M059J (cell line): Measurements from ENCODE around the gene ATXN7. TPM values are rescaled to one million over a fixed set of nuclear protein-coding genes. Genes with fewer than 3 reads are reported as not detected.
A peak's percentile ranks its signal among the peaks of the same experiment; 100 is the strongest.

Experiments used
- DNase-seq: peaks from one replicate; pipeline ENCODE4 v3.0.0-alpha.2; 2012; ENCODE audit warnings: low read depth
- total RNA-seq: library from RNA; depleted of rRNA; stranded (reverse); fragments of >200 nt; shearing (Covaris generic); gene quantifications from 2 replicates; pipeline ENCODE4 v1.2.3, GENCODE V29; 2014

Gene ATXN7
- total RNA-seq, 1 experiment from 2014 or later = 5.4 TPM

DNA sequence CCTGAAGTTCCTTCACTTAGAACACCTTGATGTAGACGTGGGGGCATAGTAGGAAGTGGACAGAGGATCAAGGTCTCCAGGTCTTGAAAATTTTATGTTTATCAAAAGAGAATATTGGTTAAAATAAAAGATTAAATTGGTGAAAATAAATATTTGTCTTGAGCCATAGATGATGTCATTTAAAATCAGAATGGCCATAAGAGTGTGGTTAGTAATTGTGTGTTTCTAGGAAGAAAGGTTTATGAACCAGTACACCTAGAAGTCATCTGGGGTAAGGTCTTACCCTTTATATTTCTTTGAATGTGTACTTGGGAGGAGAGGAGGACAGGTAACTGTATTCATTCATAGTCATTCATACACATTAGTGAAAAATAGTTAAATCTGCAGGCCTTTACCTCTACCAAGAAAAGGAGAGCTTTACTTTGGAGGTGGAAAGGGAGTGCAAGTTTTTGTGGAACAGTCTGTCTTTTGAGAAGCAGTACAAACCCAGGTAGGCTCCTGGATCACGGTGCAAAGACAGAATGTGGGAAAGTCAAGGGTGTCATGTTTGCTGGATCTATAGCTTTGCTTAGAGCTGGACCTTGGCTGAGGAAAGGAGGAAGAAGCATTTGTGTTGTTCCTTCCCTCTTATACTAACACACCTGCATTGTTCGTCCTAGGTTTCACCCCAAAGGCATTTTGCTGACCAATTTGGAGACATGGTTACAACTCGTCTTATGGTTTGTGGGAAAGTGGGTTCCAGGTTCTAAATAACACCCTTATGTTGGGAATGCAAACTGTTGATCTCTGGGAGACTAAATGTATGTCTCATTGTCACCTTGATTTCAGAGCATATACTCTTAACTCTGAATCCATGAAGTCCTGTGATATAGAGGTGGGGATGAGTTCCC, 42.3 kb downstream of the ATXN7 start:
- no peak for DNase-seq

DNA sequence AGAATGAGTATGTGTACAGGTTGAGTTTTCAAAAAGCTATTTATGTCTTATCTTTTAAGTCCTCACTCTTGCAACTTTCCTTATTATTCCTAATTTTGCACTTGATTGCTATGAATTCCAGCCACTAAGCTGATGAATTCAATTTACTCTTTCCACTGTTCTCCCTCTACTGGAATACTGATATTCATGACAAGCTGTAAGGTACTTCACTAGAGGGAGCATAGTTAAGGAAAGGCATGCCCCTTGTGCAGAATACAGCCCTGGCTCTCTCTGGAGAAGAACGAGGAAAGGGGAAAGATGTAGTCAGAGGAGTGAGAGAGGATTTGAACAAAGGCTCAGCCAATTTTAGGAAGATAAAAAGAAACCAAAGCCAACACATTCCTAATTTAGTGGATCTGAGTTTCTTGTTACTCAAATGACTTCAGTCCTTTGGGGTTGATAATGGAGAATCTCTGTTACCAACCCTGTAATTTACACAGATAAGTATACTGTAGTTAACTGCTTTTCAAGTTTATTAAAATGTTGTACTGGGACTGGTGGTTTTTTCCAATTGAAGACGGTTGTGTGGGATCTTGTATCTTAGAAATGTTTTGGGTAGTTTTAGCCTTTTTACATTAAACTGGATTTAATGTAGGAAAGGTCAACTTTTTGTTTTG, 44.5 kb downstream of the ATXN7 start:
- no peak for DNase-seq

DNA sequence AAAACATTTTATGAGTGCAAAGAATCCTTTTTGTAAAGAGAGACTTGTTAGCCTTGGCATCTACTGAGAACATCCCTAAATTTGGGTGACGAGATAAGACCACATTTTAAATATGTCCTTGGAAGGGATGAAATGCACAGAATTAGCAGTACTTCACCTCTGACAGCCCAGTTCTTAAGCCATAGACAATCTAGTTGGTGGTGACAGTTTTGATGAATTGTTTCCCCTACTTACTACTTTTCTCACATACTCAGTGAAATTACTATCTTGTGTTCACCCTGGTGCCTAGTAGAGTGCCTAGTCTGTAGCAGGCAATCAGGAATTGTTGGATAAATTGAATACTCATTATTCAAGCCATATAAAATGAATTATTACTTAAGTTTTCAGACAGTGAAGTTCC, 45.1 kb downstream of the ATXN7 start:
- no peak for DNase-seq

DNA sequence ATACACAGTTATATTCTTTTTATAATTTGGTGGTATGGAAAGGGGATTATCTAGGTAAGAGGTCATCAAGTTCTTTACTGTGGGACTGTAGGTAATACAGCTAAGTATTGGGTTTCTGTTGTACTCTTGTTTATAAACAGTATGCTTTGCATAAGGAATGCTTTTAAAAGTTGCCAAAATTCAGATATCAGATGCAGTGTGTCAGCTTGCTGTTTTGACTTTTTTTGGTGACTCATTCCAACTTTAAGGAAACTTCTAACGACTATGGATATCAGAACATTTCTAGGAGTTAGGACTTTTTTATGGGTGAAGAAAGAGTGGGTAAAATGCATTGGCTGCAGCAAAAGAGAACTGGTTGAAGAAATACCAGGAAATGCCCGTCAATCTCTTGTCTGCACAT, 45.8 kb downstream of the ATXN7 start:
- DNase-seq = peak; percentile 28

DNA sequence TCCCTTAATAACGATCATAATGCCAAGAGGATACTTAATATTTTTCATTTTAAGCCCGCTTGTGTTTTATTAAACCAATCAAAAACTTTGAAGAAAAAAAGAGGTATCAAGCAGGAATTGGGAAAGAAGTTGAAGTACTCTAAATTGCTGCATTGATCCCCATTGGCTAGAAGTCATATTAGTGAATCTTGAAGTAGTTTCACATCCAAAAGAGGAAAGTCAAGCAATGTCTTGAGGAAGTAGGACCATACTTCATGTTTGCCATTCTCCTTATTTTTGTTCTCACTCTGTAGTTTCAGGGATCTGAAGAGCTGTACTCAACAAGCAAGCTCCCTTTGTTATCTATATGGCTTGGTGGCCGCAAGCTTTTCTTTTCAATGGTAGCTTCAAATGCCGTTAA, 46.3 kb downstream of the ATXN7 start:
- DNase-seq = no peak

DNA sequence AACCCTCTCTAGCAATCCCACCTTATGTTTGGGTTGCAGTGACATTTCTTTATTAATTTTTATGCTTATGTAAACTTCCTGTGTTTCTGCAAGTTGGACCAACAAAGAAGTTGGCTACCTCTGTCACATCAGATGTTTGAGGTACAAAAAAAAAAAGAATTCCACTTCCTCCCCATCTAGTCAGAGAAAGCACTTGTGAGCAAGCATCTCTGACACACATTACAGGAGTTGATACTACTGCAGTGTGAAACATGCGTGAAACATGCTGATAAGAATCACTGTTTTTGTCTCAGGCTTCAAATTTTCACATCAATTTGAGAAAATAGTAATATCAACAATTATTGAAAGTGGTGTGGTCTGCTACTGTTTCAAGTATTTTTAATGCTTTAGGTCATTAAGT, 47.2 kb downstream of the ATXN7 start:
- DNase-seq = peak; percentile 14

DNA sequence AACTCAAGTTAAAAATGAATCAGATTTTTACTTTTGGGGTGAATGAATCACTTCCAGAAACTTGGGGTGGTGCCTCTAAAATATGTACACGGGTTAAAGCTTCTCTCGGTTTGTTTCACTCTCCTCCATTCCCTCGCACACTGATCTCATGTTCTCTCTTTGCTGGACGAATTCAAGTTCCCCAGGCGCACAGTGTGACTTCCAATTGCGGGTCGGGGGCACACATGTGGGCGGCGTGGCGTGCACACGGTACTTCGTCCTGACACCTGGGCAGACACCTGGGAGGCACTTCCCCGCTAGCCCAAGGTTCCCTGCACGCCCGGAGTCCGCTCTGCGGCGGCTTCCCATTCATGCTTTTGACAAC, 47.8 kb downstream of the ATXN7 start:
- DNase-seq = peak; percentile 15

DNA sequence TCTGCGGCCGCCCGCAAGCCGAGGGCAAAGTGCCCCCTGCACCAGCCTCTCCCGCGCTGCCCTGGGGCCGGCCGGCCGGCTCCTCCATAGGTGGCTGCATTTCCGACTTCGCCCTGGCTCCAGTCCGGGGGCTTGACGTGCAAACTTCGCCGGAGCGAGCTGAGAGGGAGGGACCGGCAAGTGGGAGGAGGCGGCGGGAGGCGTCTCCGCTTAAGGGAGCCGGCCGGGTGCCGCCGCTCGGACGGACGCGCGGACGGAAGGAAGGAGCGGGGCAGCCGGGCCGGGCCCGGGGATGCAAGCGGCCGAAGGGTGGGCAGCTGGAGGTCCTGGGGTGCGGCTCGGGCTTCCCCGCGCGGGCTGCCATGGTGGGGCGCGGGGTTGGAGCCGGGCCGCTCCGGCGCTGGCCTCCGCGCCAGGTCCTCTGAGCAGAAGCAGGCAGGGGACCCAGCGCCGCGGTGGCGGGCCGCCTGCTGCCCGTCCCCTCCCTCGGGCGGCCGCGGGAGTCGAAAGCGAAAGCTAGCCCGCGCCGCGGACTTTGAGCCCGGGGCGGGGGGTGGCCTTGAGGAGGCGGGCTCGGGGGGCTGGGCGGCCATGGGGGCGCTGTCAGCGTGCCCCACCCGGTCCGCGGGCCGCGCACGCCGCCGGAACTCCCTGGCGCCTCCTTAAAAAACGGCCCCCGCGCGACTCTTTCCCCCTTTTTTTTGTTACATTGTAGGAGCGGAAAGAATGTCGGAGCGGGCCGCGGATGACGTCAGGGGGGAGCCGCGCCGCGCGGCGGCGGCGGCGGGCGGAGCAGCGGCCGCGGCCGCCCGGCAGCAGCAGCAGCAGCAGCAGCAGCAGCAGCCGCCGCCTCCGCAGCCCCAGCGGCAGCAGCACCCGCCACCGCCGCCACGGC, 48.5 kb downstream of the ATXN7 start, which contains the start of gene SCAANT1:
Gene SCAANT1 (minus strand): TSS at position 511 of the 895 bp plus-strand sequence.
- peak; percentile 78 for DNase-seq

DNA sequence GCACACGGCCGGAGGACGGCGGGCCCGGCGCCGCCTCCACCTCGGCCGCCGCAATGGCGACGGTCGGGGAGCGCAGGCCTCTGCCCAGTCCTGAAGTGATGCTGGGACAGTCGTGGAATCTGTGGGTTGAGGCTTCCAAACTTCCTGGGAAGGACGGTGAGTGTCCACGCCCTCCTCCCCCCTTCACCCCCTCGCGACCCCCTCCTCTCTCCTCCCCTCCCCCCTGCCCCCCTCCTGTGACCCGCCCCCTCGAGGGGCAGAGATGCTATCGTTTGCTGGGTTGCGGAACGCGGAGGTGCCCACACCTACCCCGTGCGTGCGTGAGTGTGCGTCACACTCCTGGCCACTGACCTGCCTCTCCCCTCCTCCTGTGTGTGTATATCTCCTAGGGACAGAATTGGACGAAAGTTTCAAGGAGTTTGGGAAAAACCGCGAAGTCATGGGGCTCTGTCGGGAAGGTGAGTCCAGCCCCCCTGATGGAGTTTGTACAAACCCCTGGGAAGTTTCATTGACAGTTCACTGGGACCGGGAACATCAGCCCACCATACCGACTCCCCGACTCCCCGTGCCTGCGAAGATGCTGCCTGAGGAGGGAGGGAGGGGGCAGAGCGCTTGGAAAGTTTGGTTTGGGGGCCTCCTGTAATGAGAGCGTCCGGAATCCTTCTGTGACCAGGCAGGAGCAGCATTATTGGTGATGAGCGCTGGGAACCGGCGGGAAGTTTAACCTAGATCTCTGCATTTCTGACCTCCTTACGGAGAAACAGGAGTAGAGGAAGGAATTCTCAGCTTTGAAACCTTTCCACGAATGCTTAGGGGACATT, 49.3 kb downstream of the ATXN7 start:
- DNase-seq = peak; percentile 58

DNA sequence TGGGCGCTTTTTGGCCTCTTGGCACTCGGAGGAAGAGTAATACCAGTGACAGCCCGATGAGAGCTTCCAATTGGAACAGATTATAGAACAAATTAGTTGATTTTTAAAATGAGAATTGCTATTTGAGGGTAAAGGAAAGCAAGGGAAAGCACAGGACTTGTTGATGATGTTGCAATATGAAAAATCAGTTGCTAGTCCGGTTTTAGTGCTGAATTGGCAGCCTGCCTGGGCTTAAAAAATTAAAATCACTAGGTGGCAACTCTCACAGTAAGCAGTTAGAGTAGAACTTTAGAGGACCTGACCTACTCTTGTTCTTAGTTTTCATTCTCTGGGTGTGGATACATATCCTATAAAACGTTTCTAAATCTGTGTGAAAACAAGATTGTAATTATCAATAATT, 50.6 kb downstream of the ATXN7 start:
- no peak for DNase-seq

DNA sequence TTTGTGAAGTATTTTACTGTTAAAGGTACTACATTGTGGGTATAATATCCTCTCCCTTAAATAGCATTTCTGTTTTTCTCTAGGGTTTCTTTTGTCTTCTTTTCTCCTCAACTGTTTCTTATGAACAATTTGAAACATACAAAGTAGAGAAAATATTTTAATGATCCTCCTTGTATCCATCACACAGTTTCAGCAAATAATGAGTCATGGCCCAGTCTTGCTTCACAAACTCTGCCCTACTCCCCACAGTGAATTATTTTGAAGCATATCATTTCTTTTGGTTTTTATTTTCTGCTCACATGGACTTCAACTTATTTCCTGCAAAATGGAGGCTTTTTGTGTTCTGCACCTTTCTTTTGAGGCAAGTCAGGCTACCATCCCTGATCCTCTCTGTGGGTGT, 54.7 kb downstream of the ATXN7 start:
- peak; percentile 11 for DNase-seq

DNA sequence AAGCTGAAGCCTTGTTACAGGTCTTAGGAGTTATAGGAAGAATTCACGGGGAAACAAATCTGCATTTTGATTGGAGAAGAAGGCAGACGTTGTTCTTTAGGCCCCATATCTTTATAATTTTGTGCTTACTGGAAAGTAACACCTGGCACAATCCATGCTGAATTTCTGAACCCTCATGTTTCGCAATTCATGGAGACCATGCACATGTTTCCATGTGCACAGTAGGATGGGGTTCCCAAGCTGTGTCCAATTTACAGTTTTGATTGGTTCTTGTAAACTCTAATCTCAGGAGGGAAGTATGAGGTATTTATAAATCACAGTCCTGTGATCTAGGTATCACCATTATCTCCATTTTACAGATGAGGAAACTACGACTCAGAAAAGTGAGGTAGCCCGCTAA, 56.3 kb downstream of the ATXN7 start:
- no peak for DNase-seq

DNA sequence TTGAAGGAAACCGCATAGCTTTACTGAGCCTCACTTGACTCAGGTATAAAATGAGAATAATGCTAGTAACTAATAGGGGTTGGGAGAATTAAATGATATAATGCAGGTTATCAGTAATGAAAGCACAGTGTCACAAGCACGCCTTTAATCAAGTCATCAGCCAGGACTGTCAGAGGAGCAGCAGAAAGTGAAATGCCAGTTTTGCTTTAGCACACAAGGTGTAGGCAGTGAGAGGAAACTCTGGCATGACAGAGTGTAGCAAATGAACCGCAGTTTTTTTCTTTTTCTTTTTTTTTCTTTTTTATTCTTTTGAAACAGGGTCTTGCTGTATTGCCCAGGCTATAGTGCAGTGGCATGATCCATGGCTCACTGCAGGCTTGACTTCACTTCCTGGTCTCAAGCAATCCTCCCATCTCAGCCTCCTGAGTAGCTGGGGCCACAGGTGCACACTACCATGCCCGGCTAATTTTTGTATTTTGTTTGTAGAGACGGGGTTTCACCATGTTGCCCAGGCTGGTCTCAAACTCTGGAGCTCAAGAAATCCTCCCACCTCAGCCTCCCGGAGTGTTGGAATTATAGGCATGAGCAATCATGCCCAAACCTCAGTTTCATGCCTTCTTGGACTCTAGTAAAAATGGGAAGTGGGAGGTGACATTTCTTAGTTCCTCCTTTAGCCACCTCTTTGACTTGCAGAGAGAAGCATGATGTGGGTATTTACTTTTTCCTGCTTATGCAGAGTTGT, 58.2 kb downstream of the ATXN7 start:
- no peak for DNase-seq

DNA sequence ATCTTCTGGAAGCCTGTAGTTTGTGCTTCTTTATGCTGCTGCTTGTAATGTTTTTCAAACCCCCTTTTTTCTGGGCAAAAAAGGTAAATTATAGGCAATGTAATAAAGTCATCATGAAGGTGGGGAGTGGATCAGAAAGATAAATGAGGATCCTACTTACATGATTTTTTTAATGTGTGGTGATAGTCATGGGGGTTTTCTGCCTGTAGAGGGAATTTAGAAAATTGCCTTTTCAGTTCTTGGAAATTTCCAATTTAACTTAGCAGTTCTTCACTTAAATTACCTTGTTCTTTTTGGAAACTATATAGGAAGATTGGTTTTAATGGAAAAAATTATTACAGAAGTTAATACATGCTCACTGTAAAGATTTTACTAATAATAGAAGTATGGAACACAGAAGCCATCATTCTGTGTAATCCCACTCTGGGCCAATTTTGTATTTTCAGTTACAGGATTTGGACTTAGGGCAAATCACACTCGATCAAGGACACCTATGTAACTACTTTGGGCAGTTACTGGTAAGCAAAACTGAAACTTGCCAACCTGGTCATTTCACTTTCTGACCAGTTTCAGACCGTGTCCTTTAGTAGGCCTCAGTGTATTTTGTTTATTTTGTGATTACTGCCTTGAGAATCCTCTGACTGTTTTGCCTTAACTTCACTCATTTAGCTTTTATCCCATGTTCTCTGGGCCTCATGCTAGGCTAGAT, 59.0 kb downstream of the ATXN7 start:
- DNase-seq = no peak

DNA sequence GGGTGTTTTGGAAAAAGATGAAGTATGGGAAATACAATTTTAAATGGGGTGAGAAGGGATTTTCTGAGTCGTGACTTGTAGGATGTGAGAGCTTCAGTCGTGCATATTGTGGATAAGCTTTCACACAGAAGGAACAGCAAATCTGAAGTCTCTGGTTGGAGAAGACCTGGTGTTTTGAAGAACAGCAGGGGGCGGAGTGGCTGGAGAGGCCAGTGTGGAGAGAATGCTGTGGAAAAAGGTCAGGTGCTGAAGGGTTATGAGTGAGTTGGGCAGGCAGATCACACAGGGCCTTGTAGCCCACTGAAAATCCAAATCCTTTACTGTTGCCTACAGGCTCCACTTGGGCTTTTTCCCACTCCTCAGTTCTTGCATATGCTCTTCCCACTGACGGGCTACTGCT, 62.6 kb downstream of the ATXN7 start:
- no peak for DNase-seq

DNA sequence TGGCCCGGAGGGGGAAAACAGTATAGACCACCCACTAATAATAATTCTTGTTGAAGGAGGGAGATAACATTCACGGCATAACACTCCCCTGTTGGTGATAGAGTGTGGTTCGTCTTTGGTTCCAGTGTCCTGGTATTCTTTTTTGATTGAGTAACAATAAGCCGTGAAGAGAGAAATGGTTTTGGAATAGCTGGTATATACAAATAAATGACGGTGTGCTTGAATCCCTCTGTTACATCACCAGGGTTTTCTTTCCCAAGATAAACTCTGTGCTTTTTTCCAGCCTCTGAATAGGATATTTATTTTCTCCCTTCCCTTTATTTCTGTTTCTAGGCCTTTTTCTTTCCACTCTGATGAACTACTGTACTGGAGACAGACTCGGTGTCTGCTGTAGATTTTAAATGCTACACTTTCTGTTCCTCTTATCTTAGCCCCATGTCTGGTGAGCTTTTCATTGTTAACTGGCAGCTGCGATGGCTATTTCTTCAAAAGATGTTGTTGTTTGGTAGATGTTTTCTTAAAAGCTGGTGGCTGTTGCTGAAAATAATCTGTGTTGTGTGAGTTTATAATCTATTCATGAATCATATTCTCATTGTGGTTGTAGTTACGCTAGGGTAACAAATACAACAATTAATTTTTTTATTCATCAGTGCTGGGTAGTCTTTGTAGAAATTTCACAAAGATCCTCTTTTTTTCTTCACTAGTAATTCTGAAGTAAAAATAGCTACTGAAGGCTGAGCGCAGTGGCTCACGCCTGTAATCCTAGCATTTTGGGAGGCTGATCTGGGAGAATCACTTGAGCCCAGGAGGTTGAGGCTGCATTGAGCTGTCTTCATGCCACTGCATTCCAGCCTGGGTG, 64.0 kb downstream of the ATXN7 start:
- DNase-seq = no peak

DNA sequence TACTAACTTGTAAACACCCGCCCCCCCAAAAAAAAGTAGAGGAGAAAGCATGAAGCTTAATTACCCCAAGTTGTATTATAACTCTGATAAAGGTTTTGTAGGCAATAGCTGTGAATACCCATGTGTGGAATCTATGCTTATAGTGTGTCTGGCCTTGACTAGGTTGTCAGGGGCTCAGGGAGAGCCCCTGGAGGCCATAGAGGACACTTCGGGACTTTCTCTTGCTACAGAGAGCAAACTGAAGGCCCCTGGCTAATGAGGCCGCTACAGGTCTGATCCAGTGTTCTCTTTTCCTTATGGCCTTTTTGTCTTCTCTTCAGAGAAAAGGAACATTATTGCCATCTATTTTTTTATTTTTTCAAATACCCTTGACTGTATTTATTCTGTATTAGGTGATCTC, 67.6 kb downstream of the ATXN7 start:
- no peak for DNase-seq

DNA sequence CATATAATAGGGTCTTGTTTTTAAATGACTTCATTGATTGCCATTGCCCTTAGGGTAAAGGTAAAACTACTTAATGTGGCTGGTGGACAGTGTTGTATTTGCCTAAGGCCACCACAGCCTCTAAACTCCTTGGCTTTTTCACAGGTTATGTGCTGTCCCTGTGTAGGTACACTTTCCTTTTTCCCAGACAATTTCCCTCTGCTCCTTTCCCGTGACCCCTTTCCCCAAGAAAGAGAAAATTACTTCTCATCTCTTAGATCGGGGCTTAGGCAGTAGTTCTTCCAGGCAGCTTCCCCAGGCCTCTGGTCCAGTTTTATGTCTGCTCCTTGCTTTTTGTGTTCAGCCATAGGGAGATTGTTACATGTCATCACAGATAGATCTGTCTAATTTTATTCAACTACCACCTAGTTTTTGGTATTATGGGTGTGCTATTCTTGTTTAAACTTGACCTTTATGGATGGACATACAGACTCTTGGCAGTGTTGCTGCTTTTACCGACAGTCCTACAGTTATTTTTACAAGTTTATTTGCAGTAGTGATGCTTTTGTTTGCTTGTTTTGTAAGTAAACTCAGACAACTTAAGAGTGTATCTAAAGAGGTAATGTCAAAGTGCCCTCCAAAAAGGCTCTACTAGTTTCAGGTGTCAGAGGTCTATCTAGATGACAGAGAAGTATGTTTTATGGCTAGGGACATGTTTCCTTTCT, 69.0 kb downstream of the ATXN7 start:
- DNase-seq = no peak
